HepG2 (cell line): ENCODE results near the gene DIAPH3. TPM values are rescaled to one million over a fixed set of nuclear protein-coding genes. Genes with fewer than 3 reads are reported as not detected.

ENCODE experiments used
- ATAC-seq: fragments of 200-7000 bp; cut with Tn5 transposase; 3 replicates; pipeline ENCODE4 v1.9.1; 2020; ENCODE audit warnings: mild to moderate bottlenecking, moderate library complexity
- BruUV-seq: library from RNA; stranded (reverse); fragments of 400-500 nt; replicated peaks from 2 replicates; lab custom pipeline; 2021; lab: Mats Ljungman, UMichigan
- CTCF ChIA-PET: fragments of 300-600 bp; formaldehyde crosslinking; extraction: SDS; loops from one replicate; lab custom pipeline; 2021; ENCODE audit warnings: low total read pairs, inconsistent platforms, low intra/inter-chr PET ratio; lab: Yijun Ruan, JAX
- POLR2A ChIA-PET: fragments of 350-600 bp; sonication (Branson Sonifier 250); formaldehyde crosslinking; loops from one replicate; lab custom pipeline; 2020; ENCODE audit warnings: antibody characterized with exemption, inconsistent platforms; lab: Yijun Ruan, JAX
- DNase-seq: peaks from one replicate; pipeline ENCODE4 v3.0.0-alpha.2; 2015; ENCODE audit warnings: low spot score
- FAIRE-seq: peaks from 3 replicates; lab custom pipeline; 2011; peaks lifted over from hg19 to GRCh38; lab: Jason Lieb, UNC
- H2AFZ ChIP-seq: one replicate; pipeline ENCODE4 v1.6.1; 2011; ENCODE audit warnings: low read length, inconsistent platforms
- H3K27ac ChIP-seq: fragments of 300-600 bp; 3 replicates; pipeline ENCODE4 v1.8.0; 2011; ENCODE audit warnings: mixed run types, mild to moderate bottlenecking, mixed read lengths, low read length, inconsistent platforms; ENCODE audit not compliant: insufficient read depth; ENCODE audit errors: extremely low read length
- H3K27me3 ChIP-seq, 2 experiments: fragments of 200-600 bp in 1 of 2; 2 replicates in 1 of 2; 3 replicates in 1 of 2; pipeline versions ENCODE4 v1.6.0 to v1.8.0; 2011; ENCODE audit warnings: low read length in 2 of 2, mild to moderate bottlenecking in 2 of 2, moderate library complexity in 2 of 2, inconsistent platforms in 1 of 2; ENCODE audit not compliant: insufficient read depth in 2 of 2, control insufficient read depth in 1 of 2
- H3K36me3 ChIP-seq, 2 experiments: fragments of 200-600 bp in 1 of 2; replicated peaks in 1 of 2; 2 replicates in 1 of 2; 3 replicates in 1 of 2; pipeline versions ENCODE4 v1.5.1 to v1.8.0; 2011; ENCODE audit warnings: low read length in 2 of 2, inconsistent platforms in 1 of 2; ENCODE audit not compliant: insufficient read depth in 2 of 2, control insufficient read depth in 1 of 2
- H3K4me1 ChIP-seq: 2 replicates; pipeline ENCODE4 v1.5.1; 2012; ENCODE audit warnings: low read length, inconsistent platforms; ENCODE audit not compliant: insufficient read depth
- H3K4me2 ChIP-seq: 2 replicates; pipeline ENCODE4 v1.6.0; 2011; ENCODE audit warnings: low read depth, low read length, inconsistent platforms
- H3K4me3 ChIP-seq, 3 experiments: fragments of 200-600 bp in 1 of 3; sonication (generic), shearing (Covaris generic) in 1 of 3; replicated peaks in 1 of 3; 2 replicates each; pipeline ENCODE4 v1.5.1; 2011 to 2016; ENCODE audit warnings: low read length in 3 of 3, inconsistent platforms in 2 of 3, low read depth in 2 of 3, mild to moderate bottlenecking in 2 of 3, control low read depth in 1 of 3, mixed read lengths in 1 of 3; ENCODE audit not compliant: insufficient read depth in 1 of 3
- H3K79me2 ChIP-seq: one replicate; pipeline ENCODE4 v1.6.1; 2011; ENCODE audit warnings: low read length, inconsistent platforms; ENCODE audit not compliant: insufficient read depth
- H3K9ac ChIP-seq: 2 replicates; pipeline ENCODE4 v1.6.0; 2011; ENCODE audit warnings: mild to moderate bottlenecking, low read depth, low read length, inconsistent platforms; ENCODE audit not compliant: insufficient read depth
- H3K9me3 ChIP-seq: 2 replicates; pipeline ENCODE4 v1.5.1; 2012; ENCODE audit warnings: mild to moderate bottlenecking, low read length
- H4K20me1 ChIP-seq: 2 replicates; pipeline ENCODE4 v1.6.0; 2011; ENCODE audit warnings: inconsistent platforms, mild to moderate bottlenecking, low read length, moderate library complexity; ENCODE audit not compliant: insufficient read depth
- GTF3A ChIP-seq: sonication (generic); formaldehyde crosslinking; conservative IDR thresholded peaks from 2 replicates; pipeline ENCODE4 v1.4.0; 2020; ENCODE audit warnings: mild to moderate bottlenecking, missing genetic modification reagents
- KAT7 ChIP-seq: IDR thresholded peaks from 2 replicates; pipeline ENCODE4 v1.6.1; 2018; ENCODE audit warnings: borderline replicate concordance, missing compliant biosample characterization
- KLF12 ChIP-seq: sonication (generic); formaldehyde crosslinking; IDR thresholded peaks from 2 replicates; pipeline ENCODE4 v1.4.0; 2020; ENCODE audit warnings: missing genetic modification reagents, borderline replicate concordance
- PAXIP1 ChIP-seq: sonication (generic); formaldehyde crosslinking; conservative IDR thresholded peaks from 2 replicates; pipeline ENCODE4 v1.4.0; 2020; ENCODE audit warnings: mild to moderate bottlenecking, missing genetic modification reagents, moderate library complexity
- PCBP1 ChIP-seq: fragments of 200-400 bp; formaldehyde crosslinking; IDR thresholded peaks from 2 replicates; pipeline ENCODE4 v1.6.1; 2017; ENCODE audit warnings: mild to moderate bottlenecking, low read depth, low read length, borderline replicate concordance
- RAD51 ChIP-seq: fragments of 450-650 bp; IDR thresholded peaks from 2 replicates; pipeline ENCODE4 v1.6.1; 2016; ENCODE audit warnings: borderline replicate concordance
- SNAPC5 ChIP-seq: sonication (generic); formaldehyde crosslinking; IDR thresholded peaks from 2 replicates; pipeline ENCODE4 v1.8.1; 2023; ENCODE audit warnings: mild to moderate bottlenecking, missing genetic modification reagents, borderline replicate concordance
- ZNF451 ChIP-seq: sonication (generic); formaldehyde crosslinking; IDR thresholded peaks from 2 replicates; pipeline ENCODE4 v1.5.0; 2020; ENCODE audit warnings: mild to moderate bottlenecking, missing genetic modification reagents
- ZNF770 ChIP-seq: sonication (generic); formaldehyde crosslinking; IDR thresholded peaks from 2 replicates; pipeline ENCODE4 v1.5.0; 2020; ENCODE audit warnings: mild to moderate bottlenecking, missing genetic modification reagents
- ZNF782 ChIP-seq: sonication (generic); formaldehyde crosslinking; IDR thresholded peaks from 2 replicates; pipeline ENCODE4 v1.4.0; 2020; ENCODE audit warnings: missing genetic modification reagents, mild to moderate bottlenecking, borderline replicate concordance
- ZNF816 ChIP-seq: sonication (generic); formaldehyde crosslinking; IDR thresholded peaks from 2 replicates; pipeline ENCODE4 v1.8.0; 2022; ENCODE audit warnings: missing genetic modification reagents, mild to moderate bottlenecking, borderline replicate concordance
- WGBS: methylation state at CpG from one replicate; pipeline ENCODE4 v1.1.6; 2017; ENCODE audit warnings: low lambda C conversion rate; 5-methylcytosine and 5-hydroxymethylcytosine counted together
- in situ Hi-C: cut with HindIII; loops from 2 replicates; pipeline ENCODE4 v1.10.0; 2017; ENCODE audit warnings: low pct_unique_long_range_greater_than_20kb; ENCODE audit not compliant: extremely low pct_ligation_motif_present
- intact Hi-C: fragments of 100-400 bp; cut with micrococcal nuclease; formaldehyde crosslinking; loops from one replicate; pipeline ENCODE4 v1.10.0; 2022; ENCODE audit not compliant: unreplicated experiment
- polyA plus RNA-seq, 8 experiments: library from polyadenylated mRNA; depleted of rRNA in 3 of 8; stranded (reverse) in 7 of 8; unstranded in 1 of 8; fragments of >200 nt; fragmentation: Illumina TruSeq in 4 of 8; extraction: Trizol in 4 of 8; gene quantifications; 2 replicates each; pipeline versions ENCODE4 v1.2.1 to v1.2.3, GENCODE V29; 2011 to 2016; ENCODE audit warnings: low read depth in 4 of 8, missing spikeins in 1 of 8, mixed read lengths in 1 of 8; ENCODE audit not compliant: insufficient read depth in 1 of 8
- total RNA-seq, 5 experiments: library from RNA; depleted of rRNA; stranded (reverse); fragments of >200 nt; fragmentation: Illumina TruSeq; extraction: Trizol; gene quantifications; 2 replicates each; pipeline ENCODE4 v1.2.3, GENCODE V29; 2016; ENCODE audit warnings: low read depth in 1 of 5

The DIAPH3 gene
- total and polyA plus RNA-seq, 2 of the 13 experiments (the other 11 are each of a cell fraction or from before 2014, with no cell fraction given), result 4.0 to 9.3 TPM

- in situ Hi-C loops, result no loop called here
- no TSS peak for BruUV-seq
- Histone ChIP-seq H3K27ac (no peak overlapping the region), H3K79me2 (no peaks in the 10 kb centered on the region), H3K36me3 (no peaks in the 10 kb centered on the region), H2AFZ (no peak overlapping the region), H3K27me3 (no peaks in the 10 kb centered on the region), H4K20me1 (no peaks in the 10 kb centered on the region), H3K4me3 (no peak overlapping the region), H3K9ac (no peak overlapping the region), H3K4me1 (no peaks in the 10 kb centered on the region), H3K9me3 (no peaks in the 10 kb centered on the region), H3K4me2 (no peak overlapping the region)
- ChIA-PET CTCF (no interaction called here), POLR2A (no interaction called here)
- DNase-seq (peak; percentile 5), FAIRE-seq (no peak), ATAC-seq (no peak)
- intact Hi-C loops, result no loop called here
- TF ChIP-seq ZNF816 (CRISPR knock-in tag) (no peak), RAD51 (no peak), KLF12 (CRISPR knock-in tag) (no peak), ZNF782 (CRISPR knock-in tag) (no peak), GTF3A (CRISPR knock-in tag) (no peak)
- WGBS, result 0% methylated on average over 3 of the region's 6 CpGs
Measured at GRCh38 chr13:59643364-59643841, 520.3 kb downstream of the DIAPH3 start.

GRCh38 chr13:59641817-59642216, 521.9 kb downstream of the DIAPH3 start:
- Histone ChIP-seq H3K79me2 (no peaks in the 10 kb centered on the region), H2AFZ (no peak overlapping the region), H3K36me3 (no peaks in the 10 kb centered on the region), H3K4me2 (no peak overlapping the region), H3K4me1 (no peaks in the 10 kb centered on the region), H4K20me1 (no peaks in the 10 kb centered on the region), H3K9ac (no peak overlapping the region), H3K27ac (no peak overlapping the region), H3K9me3 (no peaks in the 10 kb centered on the region), H3K27me3 (no peaks in the 10 kb centered on the region), H3K4me3 (no peak overlapping the region)
- ChIA-PET CTCF (no interaction called here), POLR2A (no interaction called here)
- FAIRE-seq (no peak), ATAC-seq (no peak), DNase-seq (no peak)
- WGBS, result 42% methylated on average over 1 of the region's 1 CpG
- BruUV-seq, result no TSS peak
- in situ Hi-C loops, result no loop called here
- intact Hi-C loops, result no loop called here
- TF ChIP-seq ZNF451 (CRISPR knock-in tag), result no peak
- TF ChIP-seq PAXIP1 (CRISPR knock-in tag), result no peak
- TF ChIP-seq SNAPC5, result no peak
- TF ChIP-seq KAT7 (CRISPR knock-in tag), result no peak
- TF ChIP-seq PCBP1, result no peak
- no peak for TF ChIP-seq ZNF770
